SU-DHL-6 (cell line): Measurements from ENCODE around the gene ADD1.
"Not testable (repeated sequence)": the region's sequence is repeated elsewhere in the genome, so short reads cannot be mapped to it uniquely, and the experiment has no call there.

Experiments used
- H2AFZ ChIP-seq: fragments of 200-600 bp; sonication (generic); 2 replicates; pipeline ENCODE4 v1.6.1; 2014; ENCODE audit warnings: low read depth, mild to moderate bottlenecking, moderate library complexity, mixed read lengths, antibody characterized with exemption, low read length; ENCODE audit not compliant: severe bottlenecking
- H3F3A ChIP-seq: fragments of 200-600 bp; shearing (Covaris generic); 2 replicates; pipeline ENCODE4 v1.6.0; 2016; ENCODE audit warnings: antibody characterized with exemption, mild to moderate bottlenecking; ENCODE audit not compliant: insufficient read depth
- H3K27ac ChIP-seq: fragments of 200-600 bp; sonication (generic); 2 replicates; pipeline ENCODE4 v1.5.1; 2016; ENCODE audit warnings: low read depth, mild to moderate bottlenecking, low read length, moderate library complexity, mixed read lengths
- H3K27me3 ChIP-seq: fragments of 200-600 bp; sonication (generic), shearing (Covaris generic); 2 replicates; pipeline ENCODE4 v1.6.0; 2014; ENCODE audit warnings: mild to moderate bottlenecking, low read length
- H3K36me3 ChIP-seq: fragments of 200-600 bp; sonication (generic); 2 replicates; pipeline ENCODE4 v1.6.1; 2014; ENCODE audit warnings: mild to moderate bottlenecking, low read length, mixed read lengths
- H3K4me2 ChIP-seq: fragments of 300-600, 200-600 bp; shearing (Covaris generic), sonication (generic); 2 replicates; pipeline ENCODE4 v1.6.0; 2014; ENCODE audit warnings: low read length, low read depth, mild to moderate bottlenecking; ENCODE audit not compliant: poor library complexity, severe bottlenecking
- H3K4me3 ChIP-seq: fragments of 200-600 bp; sonication (generic); 2 replicates; pipeline ENCODE4 v1.5.1; 2014; ENCODE audit warnings: antibody characterized with exemption, low read length, mild to moderate bottlenecking, mixed read lengths; ENCODE audit not compliant: insufficient read depth, poor library complexity, severe bottlenecking
- H3K79me2 ChIP-seq: fragments of 200-600 bp; sonication (generic); 2 replicates; pipeline ENCODE4 v1.6.1; 2014; ENCODE audit warnings: mild to moderate bottlenecking, low read length, moderate library complexity; ENCODE audit not compliant: insufficient read depth
- H3K9ac ChIP-seq: fragments of 200-600 bp; sonication (generic); 2 replicates; pipeline ENCODE4 v1.7.0; 2014; ENCODE audit warnings: mild to moderate bottlenecking, low read length
- H3K9me2 ChIP-seq: fragments of 200-600 bp; sonication (generic); replicated peaks from 2 replicates; pipeline ENCODE4 v1.6.1; 2014; ENCODE audit warnings: low read length; ENCODE audit not compliant: insufficient read depth
- H3K9me3 ChIP-seq: fragments of 200-600 bp; sonication (generic); 2 replicates; pipeline ENCODE4 v1.6.1; 2014; ENCODE audit warnings: low read length, mixed read lengths; ENCODE audit not compliant: insufficient read depth
- H4K20me1 ChIP-seq: fragments of 200-600 bp; sonication (generic); 2 replicates; pipeline ENCODE4 v1.6.1; 2014; ENCODE audit warnings: low read depth, mild to moderate bottlenecking, antibody characterized with exemption, low read length, moderate library complexity, mixed read lengths
- CTCF ChIP-seq: fragments of 200-600 bp; sonication (generic); IDR thresholded peaks from one replicate; pipeline ENCODE4 v1.5.1; 2017; ENCODE audit warnings: antibody characterized with exemption, mild to moderate bottlenecking, low read length, moderate library complexity; ENCODE audit not compliant: insufficient read depth, poor library complexity, severe bottlenecking
- EZH2phosphoT487 ChIP-seq: fragments of 200-600 bp; sonication (generic), shearing (Covaris generic); conservative IDR thresholded peaks from 2 replicates; pipeline ENCODE4 v1.6.1; 2018; ENCODE audit warnings: mild to moderate bottlenecking, antibody characterized with exemption, low read length, moderate library complexity, mixed read lengths

The ADD1 gene

GRCh38 chr4:2937986-2938385 lies 94.3 kb downstream of the ADD1 start:
- no peak overlapping the region for H3K27ac ChIP-seq
- no peak overlapping the region for H3K4me2 ChIP-seq
- H3K9me2 ChIP-seq = no peaks in the 10 kb centered on the region
- no peaks in the 10 kb centered on the region for H3K27me3 ChIP-seq
- H4K20me1 ChIP-seq = no peaks in the 10 kb centered on the region
- H3K9me3 ChIP-seq = no peaks in the 10 kb centered on the region
- H3F3A ChIP-seq = peaks cover 19% of the 10 kb centered on the region
- H3K36me3 ChIP-seq = peaks cover 2% of the 10 kb centered on the region
- TF ChIP-seq CTCF = no peak
- no peak for TF ChIP-seq EZH2phosphoT487
- H3K79me2 ChIP-seq = peaks cover 6% of the 10 kb centered on the region; the same call in 1 of the 2 replicates
- no peak overlapping the region for H2AFZ ChIP-seq
- H3K9ac ChIP-seq = no peak overlapping the region
- H3K4me3 ChIP-seq = no peak overlapping the region

- not testable (repeated sequence) for H3K4me3 ChIP-seq, H3K27ac ChIP-seq, H4K20me1 ChIP-seq, H2AFZ ChIP-seq, H3K36me3 ChIP-seq, H3K9me3 ChIP-seq, H3K4me2 ChIP-seq, H3K9me2 ChIP-seq, H3K27me3 ChIP-seq, H3K9ac ChIP-seq, H3K79me2 ChIP-seq
- H3F3A ChIP-seq = peaks cover 15% of the 10 kb centered on the region
Observed at GRCh38 chr4:2938411-2938810, 94.8 kb downstream of the ADD1 start.

- TF ChIP-seq CTCF = no peak
- no peak for TF ChIP-seq EZH2phosphoT487
- no peaks in the 10 kb centered on the region for H3K9me2 ChIP-seq
- no peak overlapping the region for H2AFZ ChIP-seq
- H3K36me3 ChIP-seq = peaks cover 2% of the 10 kb centered on the region
- H3K27me3 ChIP-seq = no peaks in the 10 kb centered on the region
- H3K27ac ChIP-seq = no peak overlapping the region
- peaks cover 13% of the 10 kb centered on the region for H3F3A ChIP-seq
- no peak overlapping the region for H3K4me2 ChIP-seq
- no peak overlapping the region for H3K9ac ChIP-seq
- H4K20me1 ChIP-seq = no peaks in the 10 kb centered on the region
- no peak overlapping the region for H3K4me3 ChIP-seq
- peaks cover 6% of the 10 kb centered on the region; the same call in 1 of the 2 replicates for H3K79me2 ChIP-seq
- H3K9me3 ChIP-seq = no peaks in the 10 kb centered on the region
Observed at GRCh38 chr4:2938906-2939305, 95.3 kb downstream of the ADD1 start.

- Histone ChIP-seq H3K9ac (no peak overlapping the region), H3K27me3 (no peaks in the 10 kb centered on the region), H3K36me3 (peaks cover 2% of the 10 kb centered on the region), H3K9me3 (no peaks in the 10 kb centered on the region), H3K79me2 (peaks cover 6% of the 10 kb centered on the region; the same call in 1 of the 2 replicates), H3F3A (peaks cover 13% of the 10 kb centered on the region), H3K4me2 (no peak overlapping the region), H2AFZ (no peak overlapping the region), H4K20me1 (no peaks in the 10 kb centered on the region), H3K4me3 (no peak overlapping the region), H3K27ac (no peak overlapping the region), H3K9me2 (no peaks in the 10 kb centered on the region)
- TF ChIP-seq CTCF = no peak
- no peak for TF ChIP-seq EZH2phosphoT487
Observed at GRCh38 chr4:2939383-2940243, 96.0 kb downstream of the ADD1 start.
